ENCODE measurements around the gene BARHL1. TPM values are rescaled to one million over a fixed set of nuclear protein-coding genes. Genes with fewer than 3 reads are reported as not detected.

The BARHL1 gene
- total RNA-seq, 1 experiment from 2014 or later: not detected

GRCh38 chr9:132552041-132552440 is 30.4 kb upstream of the BARHL1 start:
- no peaks in the 10 kb centered on the region for H4K20me1 ChIP-seq (ENCODE audit: control insufficient read depth, insufficient read depth, insufficient read length)
- peaks cover 0 to 2% (median 0%) of the 10 kb centered on the region in 3 experiments; a peak in 1 of 7 replicates for H3K36me3 Mint-ChIP-seq (ENCODE audit: insufficient read depth in 1 of 3, low read depth in 3 of 3)
- H3K23ac ChIP-seq (ENCODE audit: insufficient read length, low read depth, low read length): no peak overlapping the region
- no peak overlapping the region for H2BK5ac ChIP-seq (ENCODE audit: insufficient read length, low read length)
- no peak overlapping the region for H2BK12ac ChIP-seq (ENCODE audit: insufficient read length, low read depth, low read length)
- no peaks in the 10 kb centered on the region for H3K9me3 Mint-ChIP-seq
- H3K4me3 Mint-ChIP-seq: no peak overlapping the region
- no peak overlapping the region for H2AK5ac ChIP-seq (ENCODE audit: insufficient read length, low read length)
- H2BK120ac ChIP-seq (ENCODE audit: low read depth, low read length, poor library complexity, severe bottlenecking): no peak overlapping the region
- no peaks in the 10 kb centered on the region for H3K79me1 ChIP-seq (ENCODE audit: insufficient read depth, low read depth, low read length, poor library complexity, severe bottlenecking)
- no peak overlapping the region for H3K56ac ChIP-seq (ENCODE audit: insufficient read length, low read depth, low read length)
- H3K27me3 Mint-ChIP-seq (ENCODE audit: low read depth): peaks cover 5% of the 10 kb centered on the region
- H3K18ac ChIP-seq (ENCODE audit: insufficient read length, low read depth, low read length): no peak overlapping the region
- H3K23me2 ChIP-seq (ENCODE audit: insufficient read length, low read depth, low read length, poor library complexity, severe bottlenecking): no peaks in the 10 kb centered on the region
- no peaks in the 10 kb centered on the region for H3K79me2 ChIP-seq (ENCODE audit: insufficient read depth, low read length)
- no CpG with 5 or more reads among the region's 12 CpGs for WGBS (ENCODE audit: extremely low coverage, insufficient read length, low lambda C conversion rate)
- no peaks in the 10 kb centered on the region; the same call in 1 of the 2 replicates for H3K4me1 ChIP-seq (ENCODE audit: insufficient read depth, low read length)
- H3K4me2 ChIP-seq (ENCODE audit: insufficient read depth, insufficient read length, low read length): no peak overlapping the region
- no peak for TF ChIP-seq CTCF (conservative IDR thresholded peaks at IDR 0.05)
- H3K9ac ChIP-seq (ENCODE audit: extremely low read depth, insufficient read length, low read length): no peak overlapping the region
- no peak overlapping the region for H2BK20ac ChIP-seq (ENCODE audit: low read depth, low read length, poor library complexity, severe bottlenecking)
- no peak overlapping the region for H2AFZ ChIP-seq (ENCODE audit: low read length)
- H3K14ac ChIP-seq (ENCODE audit: insufficient read depth, low read length): no peak overlapping the region
- no peak overlapping the region for H3K4ac ChIP-seq (ENCODE audit: low read depth, low read length)
- no peak overlapping the region for H4K8ac ChIP-seq (replicated peaks; ENCODE audit: insufficient read length, low read depth, low read length)
- no peak for DNase-seq
- H3T11ph ChIP-seq (ENCODE audit: low read length): no peak overlapping the region
- no peak overlapping the region for H4K91ac ChIP-seq (ENCODE audit: insufficient read length, low read depth, low read length)
- peaks cover 26 to 42% of the 10 kb centered on the region in 2 experiments for H3K4me1 Mint-ChIP-seq
- no peaks in the 10 kb centered on the region for H3K9me3 ChIP-seq (ENCODE audit: control insufficient read depth, low read depth, low read length)
- no peak overlapping the region for H3K27ac ChIP-seq (ENCODE audit: insufficient read length, low read depth, low read length)
- H2BK15ac ChIP-seq (ENCODE audit: low read depth, low read length): no peak overlapping the region
- no peak overlapping the region for H4K5ac ChIP-seq (ENCODE audit: insufficient read length, low read depth, low read length)
- H3K27me3 ChIP-seq (ENCODE audit: insufficient read depth, low read length): no peaks in the 10 kb centered on the region
- no peak overlapping the region for H3K27ac Mint-ChIP-seq
